HG02970 (cell line): ENCODE data around the gene HIVEP1.

Source experiments
- ATAC-seq: cut with Tn5 transposase; IDR thresholded peaks from one replicate; pipeline ENCODE4 v1.9.1; 2021; ENCODE audit warnings: mild to moderate bottlenecking, moderate library complexity, moderate number of reproducible peaks; ENCODE audit not compliant: unreplicated experiment, low FRiP score

Gene HIVEP1

GRCh38 chr6:12012038-12012557 lies at the start of gene HIVEP1:
Gene HIVEP1 (plus strand): TSS chr6:12012312. CDS start chr6:12015629, 3,317 bp downstream.
- no peak for ATAC-seq

- no peak for ATAC-seq
Measured at GRCh38 chr6:11963756-11964500, 48.2 kb upstream of the HIVEP1 start.

- no peak for ATAC-seq
Measured at GRCh38 chr6:11964729-11965335, 47.3 kb upstream of the HIVEP1 start.

GRCh38 chr6:11965499-11965898 lies 46.6 kb upstream of the HIVEP1 start:
- no peak for ATAC-seq

- ATAC-seq, result no peak
Measured at GRCh38 chr6:11968241-11968806, 43.8 kb upstream of the HIVEP1 start.

GRCh38 chr6:11969092-11969491 lies 43.0 kb upstream of the HIVEP1 start:
- no peak for ATAC-seq

GRCh38 chr6:11970114-11970513 lies 42.0 kb upstream of the HIVEP1 start:
- no peak for ATAC-seq

GRCh38 chr6:11971154-11971553 lies 41.0 kb upstream of the HIVEP1 start:
- no peak for ATAC-seq

GRCh38 chr6:11972270-11972669 lies 39.8 kb upstream of the HIVEP1 start:
- ATAC-seq, result no peak

GRCh38 chr6:11972806-11973205 lies 39.3 kb upstream of the HIVEP1 start:
- ATAC-seq, result no peak

GRCh38 chr6:11973238-11973637 lies 38.9 kb upstream of the HIVEP1 start:
- ATAC-seq, result no peak

- ATAC-seq, result no peak
Measured at GRCh38 chr6:11974089-11974488, 38.0 kb upstream of the HIVEP1 start.

- peak; percentile 59 for ATAC-seq
Measured at GRCh38 chr6:11975353-11975977, 36.6 kb upstream of the HIVEP1 start.

GRCh38 chr6:11976489-11976888 lies 35.6 kb upstream of the HIVEP1 start:
- ATAC-seq, result no peak

- no peak for ATAC-seq
Measured at GRCh38 chr6:11977193-11977592, 34.9 kb upstream of the HIVEP1 start.

- no peak for ATAC-seq
Measured at GRCh38 chr6:11977738-11978137, 34.4 kb upstream of the HIVEP1 start.

- no peak for ATAC-seq
Measured at GRCh38 chr6:11978169-11978987, 33.7 kb upstream of the HIVEP1 start.

- no peak for ATAC-seq
Measured at GRCh38 chr6:11979866-11980265, 32.2 kb upstream of the HIVEP1 start.

GRCh38 chr6:11983306-11983705 lies 28.8 kb upstream of the HIVEP1 start:
- no peak for ATAC-seq

- ATAC-seq, result no peak
Measured at GRCh38 chr6:11987386-11987785, 24.7 kb upstream of the HIVEP1 start.
